Transverse colon (tissue), 4 donors: Measurements from ENCODE around the gene UROC1. TPM values are rescaled to one million over a fixed set of nuclear protein-coding genes. Genes with fewer than 3 reads are reported as not detected.

Source experiments
- DNase-seq: peaks from one replicate; pipeline ENCODE4 v3.0.0-alpha.2; 2019
- H3K27ac ChIP-seq, 4 donors: fragments of 200-600 bp; sonication (generic); 2 replicates each; pipeline ENCODE4 v1.5.1; 2016 to 2018; ENCODE audit warnings: inconsistent platforms in 4 of 4
- H3K27me3 ChIP-seq: fragments of 200-600 bp; sonication (generic); 2 replicates; pipeline ENCODE4 v1.5.1; 2017; ENCODE audit warnings: inconsistent platforms
- H3K36me3 ChIP-seq, 4 donors: fragments of 200-600 bp; sonication (generic); 2 replicates each; pipeline ENCODE4 v1.5.1; 2017 to 2019; ENCODE audit warnings: inconsistent platforms in 4 of 4
- H3K4me1 ChIP-seq, 4 donors: fragments of 200-600 bp; sonication (generic); 2 replicates each; pipeline ENCODE4 v1.5.1; 2017 to 2020; ENCODE audit warnings: inconsistent platforms in 4 of 4
- H3K4me3 ChIP-seq, 4 donors: fragments of 200-600 bp; sonication (generic); 1 replicate in 1 of 4; 2 replicates in 3 of 4; pipeline versions ENCODE4 v1.5.1 to v1.6.1; 2017 to 2019; ENCODE audit warnings: inconsistent platforms in 4 of 4
- H3K9me3 ChIP-seq, 2 donors: fragments of 200-600 bp; sonication (generic); 2 replicates each; pipeline ENCODE4 v1.5.1; 2017 to 2019; ENCODE audit warnings: inconsistent platforms in 2 of 2
- CTCF ChIP-seq, 5 experiments: fragments of 200-600 bp in 3 of 5; fragments of 450-650 bp in 2 of 5; sonication (generic) in 3 of 5; IDR thresholded peaks; 1 replicate in 2 of 5; 2 replicates in 3 of 5; pipeline ENCODE4 v1.5.1; 2016 to 2017; ENCODE audit warnings: antibody characterized with exemption in 5 of 5, inconsistent platforms in 3 of 5, mild to moderate bottlenecking in 2 of 5, moderate library complexity in 1 of 5
- EP300 ChIP-seq: sonication (generic); formaldehyde crosslinking; IDR thresholded peaks from one replicate; pipeline ENCODE4 v1.6.1; 2017; ENCODE audit warnings: antibody characterized with exemption, low read depth
- POLR2A ChIP-seq: fragments of 450-650 bp; IDR thresholded peaks from one replicate; pipeline ENCODE4 v1.6.1; 2016; ENCODE audit warnings: antibody characterized with exemption, mild to moderate bottlenecking, moderate library complexity
- POLR2AphosphoS5 ChIP-seq, 3 donors: sonication (generic); formaldehyde crosslinking; IDR thresholded peaks; one replicate each; pipeline ENCODE4 v1.6.1; 2016; ENCODE audit warnings: antibody characterized with exemption in 3 of 3
- WGBS, 2 donors: methylation state at CpG; one replicate each; pipeline ENCODE4 v1.1.5; 2018; ENCODE audit warnings: low coverage in 1 of 2; 5-methylcytosine and 5-hydroxymethylcytosine counted together
- in situ Hi-C, 4 donors: fragments of 200-750 bp; cut with MboI; loops; one replicate each; pipeline versions ENCODE4 v1.15.0 to v1.15.1; 2017; ENCODE audit warnings: low sequenced_read_pairs in 3 of 4, low pct_ligation_motif_present in 1 of 4, low pct_unique_long_range_greater_than_20kb in 1 of 4
- intact Hi-C: fragments of 100-400 bp; cut with DNase I; formaldehyde crosslinking; loops from one replicate; pipeline ENCODE4 v1.15.1; 2023; ENCODE audit warnings: low total_unique reads
- total RNA-seq, 4 donors: library from RNA; depleted of rRNA; stranded (reverse); fragments of >200 nt; gene quantifications; one replicate each; pipeline ENCODE4 v1.1.0, GENCODE V29; 2016

UROC1 gene
- total RNA-seq, 4 donors from 2014 or later, result not detected

GRCh38 chr3:126531051-126531330 is 13.4 kb upstream of the UROC1 start:
- in situ Hi-C loops (no loop called here), intact Hi-C loops (no loop called here)
- Histone ChIP-seq H3K9me3 (no peaks in the 10 kb centered on the region), H3K4me3 (no peak overlapping the region), H3K4me1 (no peaks in the 10 kb centered on the region), H3K27ac (peak overlapping the region in 1 of 4 donors; percentile 31), H3K27me3 (no peaks in the 10 kb centered on the region), H3K36me3 (no peaks in the 10 kb centered on the region)
- 86% methylated on average over 6 of the region's 6 CpGs; no CpG with 5 or more reads in 1 of the 2 donors for WGBS, 2 donors
- TF ChIP-seq CTCF (IDR thresholded peaks at IDR 0.05) (no peak), POLR2A (no peak), EP300 (no peak), POLR2AphosphoS5 (IDR thresholded peaks at IDR 0.05) (no peak)
- DNase-seq, result no peak

- H3K27me3 ChIP-seq, result no peaks in the 10 kb centered on the region
- peak; percentile 33 for DNase-seq
- H3K27ac ChIP-seq, result peak overlapping the region in 1 of 4 donors; percentile 31
- H3K9me3 ChIP-seq, result no peaks in the 10 kb centered on the region
- no peaks in the 10 kb centered on the region for H3K36me3 ChIP-seq
- intact Hi-C loops, result no loop called here
- no peak overlapping the region for H3K4me3 ChIP-seq
- no peaks in the 10 kb centered on the region for H3K4me1 ChIP-seq
- in situ Hi-C loops, result no loop called here
- 81% methylated on average over 18 of the region's 18 CpGs; no CpG with 5 or more reads in 1 of the 2 donors for WGBS, 2 donors
- no peak for TF ChIP-seq POLR2A
- TF ChIP-seq EP300, result no peak
- TF ChIP-seq POLR2AphosphoS5 (IDR thresholded peaks at IDR 0.05), result no peak
- no peak for TF ChIP-seq CTCF (IDR thresholded peaks at IDR 0.05)
These were observed 12.8 kb upstream of the UROC1 start for GRCh38 chr3:126530171-126531050.

- peak overlapping the region in 1 of 4 donors; percentile 31 for H3K27ac ChIP-seq
- H3K9me3 ChIP-seq, result no peaks in the 10 kb centered on the region
- DNase-seq, result no peak
- intact Hi-C loops, result no loop called here
- H3K4me1 ChIP-seq, result peaks cover 1 to 4% (median 2%) of the 10 kb centered on the region in 4 donors
- H3K4me3 ChIP-seq, result no peak overlapping the region
- peaks cover 2% of the 10 kb centered on the region for H3K27me3 ChIP-seq
- no peak for TF ChIP-seq CTCF (IDR thresholded peaks at IDR 0.05)
- no peak for TF ChIP-seq POLR2A
- no peak for TF ChIP-seq EP300
- no peak for TF ChIP-seq POLR2AphosphoS5 (IDR thresholded peaks at IDR 0.05)
- WGBS, 2 donors, result 74% methylated on average over 7 of the region's 7 CpGs; no CpG with 5 or more reads in 1 of the 2 donors
- H3K36me3 ChIP-seq, result no peaks in the 10 kb centered on the region
- in situ Hi-C loops, result no loop called here
These were observed 12.1 kb upstream of the UROC1 start for GRCh38 chr3:126529585-126530170.

GRCh38 chr3:126528800-126529541 is 11.4 kb upstream of the UROC1 start:
- no peak overlapping the region for H3K4me3 ChIP-seq
- no peak overlapping the region for H3K27ac ChIP-seq
- no peaks in the 10 kb centered on the region for H3K36me3 ChIP-seq
- in situ Hi-C loops, result no loop called here
- 60 to 83% methylated on average over 1 to 12 of the region's 14 CpGs for WGBS, 2 donors
- no peak for DNase-seq
- no peaks in the 10 kb centered on the region for H3K9me3 ChIP-seq
- H3K4me1 ChIP-seq, result peaks cover 4 to 9% (median 9%) of the 10 kb centered on the region in 4 donors
- TF ChIP-seq POLR2A (no peak), EP300 (no peak), POLR2AphosphoS5 (IDR thresholded peaks at IDR 0.05) (no peak), CTCF (IDR thresholded peaks at IDR 0.05) (no peak)
- peaks cover 8% of the 10 kb centered on the region for H3K27me3 ChIP-seq
- intact Hi-C loops, result no loop called here
